ENCODE results near the gene GPR158.

- TF ChIP-seq, protein P1, sequence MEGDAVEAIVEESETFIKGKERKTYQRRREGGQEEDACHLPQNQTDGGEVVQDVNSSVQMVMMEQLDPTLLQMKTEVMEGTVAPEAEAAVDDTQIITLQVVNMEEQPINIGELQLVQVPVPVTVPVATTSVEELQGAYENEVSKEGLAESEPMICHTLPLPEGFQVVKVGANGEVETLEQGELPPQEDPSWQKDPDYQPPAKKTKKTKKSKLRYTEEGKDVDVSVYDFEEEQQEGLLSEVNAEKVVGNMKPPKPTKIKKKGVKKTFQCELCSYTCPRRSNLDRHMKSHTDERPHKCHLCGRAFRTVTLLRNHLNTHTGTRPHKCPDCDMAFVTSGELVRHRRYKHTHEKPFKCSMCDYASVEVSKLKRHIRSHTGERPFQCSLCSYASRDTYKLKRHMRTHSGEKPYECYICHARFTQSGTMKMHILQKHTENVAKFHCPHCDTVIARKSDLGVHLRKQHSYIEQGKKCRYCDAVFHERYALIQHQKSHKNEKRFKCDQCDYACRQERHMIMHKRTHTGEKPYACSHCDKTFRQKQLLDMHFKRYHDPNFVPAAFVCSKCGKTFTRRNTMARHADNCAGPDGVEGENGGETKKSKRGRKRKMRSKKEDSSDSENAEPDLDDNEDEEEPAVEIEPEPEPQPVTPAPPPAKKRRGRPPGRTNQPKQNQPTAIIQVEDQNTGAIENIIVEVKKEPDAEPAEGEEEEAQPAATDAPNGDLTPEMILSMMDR (IDR thresholded peaks at IDR 0.05; ENCODE audit: low read depth, low read length, poor library complexity, severe bottlenecking) = no peak
- TF ChIP-seq EZH2phosphoT487 (IDR thresholded peaks at IDR 0.05; ENCODE audit: borderline replicate concordance, low read length) = no peak
Measured at GRCh38 chr10:25338271-25338670, 163.5 kb downstream of the GPR158 start.
